IPS-18c (cell line): Measurements from ENCODE around the gene CCNY.

Experiments
- H3K4me3 ChIP-seq: 2 replicates; pipeline ENCODE4 v1.7.0; 2013; ENCODE audit warnings: low read depth, mild to moderate bottlenecking, low read length, moderate library complexity; ENCODE audit not compliant: insufficient read depth
- H3K9me3 ChIP-seq: one replicate; pipeline ENCODE4 v1.6.1; 2013; ENCODE audit warnings: mild to moderate bottlenecking, low read length, moderate library complexity; ENCODE audit not compliant: control insufficient read depth, insufficient read depth

CCNY gene

GRCh38 chr10:35424680-35425285, 88.5 kb downstream of the CCNY start:
- no peaks in the 10 kb centered on the region for H3K9me3 ChIP-seq
- H3K4me3 ChIP-seq, result no peak overlapping the region

- Histone ChIP-seq H3K4me3 (no peak overlapping the region), H3K9me3 (no peaks in the 10 kb centered on the region)
Observed at GRCh38 chr10:35425595-35425994, 89.3 kb downstream of the CCNY start.

GRCh38 chr10:35426657-35427056, 90.3 kb downstream of the CCNY start:
- Histone ChIP-seq H3K9me3 (no peaks in the 10 kb centered on the region), H3K4me3 (no peak overlapping the region)

- Histone ChIP-seq H3K9me3 (no peaks in the 10 kb centered on the region), H3K4me3 (no peak overlapping the region)
Observed at GRCh38 chr10:35427543-35427942, 91.2 kb downstream of the CCNY start.

GRCh38 chr10:35428521-35428920, 92.2 kb downstream of the CCNY start:
- Histone ChIP-seq H3K4me3 (no peak overlapping the region), H3K9me3 (no peaks in the 10 kb centered on the region)

GRCh38 chr10:35432781-35433338, 96.6 kb downstream of the CCNY start:
- Histone ChIP-seq H3K9me3 (no peaks in the 10 kb centered on the region), H3K4me3 (no peak overlapping the region)

GRCh38 chr10:35433851-35434426, 97.6 kb downstream of the CCNY start:
- H3K4me3 ChIP-seq, result no peak overlapping the region
- H3K9me3 ChIP-seq, result no peaks in the 10 kb centered on the region

- Histone ChIP-seq H3K9me3 (no peaks in the 10 kb centered on the region), H3K4me3 (no peak overlapping the region)
Observed at GRCh38 chr10:35434533-35434932, 98.2 kb downstream of the CCNY start.

GRCh38 chr10:35435824-35436223, 99.5 kb downstream of the CCNY start:
- Histone ChIP-seq H3K4me3 (no peak overlapping the region), H3K9me3 (no peaks in the 10 kb centered on the region)

GRCh38 chr10:35437829-35438228, 101.5 kb downstream of the CCNY start:
- H3K9me3 ChIP-seq, result no peaks in the 10 kb centered on the region
- no peak overlapping the region for H3K4me3 ChIP-seq

- Histone ChIP-seq H3K9me3 (no peaks in the 10 kb centered on the region), H3K4me3 (no peak overlapping the region)
Observed at GRCh38 chr10:35438718-35439571, 102.6 kb downstream of the CCNY start.

- H3K4me3 ChIP-seq, result no peak overlapping the region
- H3K9me3 ChIP-seq, result no peaks in the 10 kb centered on the region
Observed at GRCh38 chr10:35440016-35440415, 103.7 kb downstream of the CCNY start.

GRCh38 chr10:35442028-35442427, 105.7 kb downstream of the CCNY start:
- Histone ChIP-seq H3K9me3 (no peaks in the 10 kb centered on the region), H3K4me3 (no peak overlapping the region)

GRCh38 chr10:35442592-35442991, 106.3 kb downstream of the CCNY start:
- Histone ChIP-seq H3K4me3 (no peak overlapping the region), H3K9me3 (no peaks in the 10 kb centered on the region)

- no peaks in the 10 kb centered on the region for H3K9me3 ChIP-seq
- no peak overlapping the region for H3K4me3 ChIP-seq
Observed at GRCh38 chr10:35443858-35444257, 107.5 kb downstream of the CCNY start.

GRCh38 chr10:35445150-35445884, 109.0 kb downstream of the CCNY start:
- Histone ChIP-seq H3K4me3 (no peak overlapping the region), H3K9me3 (no peaks in the 10 kb centered on the region)

- Histone ChIP-seq H3K9me3 (no peaks in the 10 kb centered on the region), H3K4me3 (no peak overlapping the region)
Observed at GRCh38 chr10:35446439-35446838, 110.1 kb downstream of the CCNY start.
